NCI-H2171 treated with DMSO at 0.1 percent for 48 hours (cell line): Measurements from ENCODE around the gene MED8.

ENCODE experiments used
- DNase-seq: peaks from one replicate; lab custom pipeline; 2025; lab: John Stamatoyannopoulos, UW

MED8 gene, protein sequence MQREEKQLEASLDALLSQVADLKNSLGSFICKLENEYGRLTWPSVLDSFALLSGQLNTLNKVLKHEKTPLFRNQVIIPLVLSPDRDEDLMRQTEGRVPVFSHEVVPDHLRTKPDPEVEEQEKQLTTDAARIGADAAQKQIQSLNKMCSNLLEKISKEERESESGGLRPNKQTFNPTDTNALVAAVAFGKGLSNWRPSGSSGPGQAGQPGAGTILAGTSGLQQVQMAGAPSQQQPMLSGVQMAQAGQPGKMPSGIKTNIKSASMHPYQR

DNA sequence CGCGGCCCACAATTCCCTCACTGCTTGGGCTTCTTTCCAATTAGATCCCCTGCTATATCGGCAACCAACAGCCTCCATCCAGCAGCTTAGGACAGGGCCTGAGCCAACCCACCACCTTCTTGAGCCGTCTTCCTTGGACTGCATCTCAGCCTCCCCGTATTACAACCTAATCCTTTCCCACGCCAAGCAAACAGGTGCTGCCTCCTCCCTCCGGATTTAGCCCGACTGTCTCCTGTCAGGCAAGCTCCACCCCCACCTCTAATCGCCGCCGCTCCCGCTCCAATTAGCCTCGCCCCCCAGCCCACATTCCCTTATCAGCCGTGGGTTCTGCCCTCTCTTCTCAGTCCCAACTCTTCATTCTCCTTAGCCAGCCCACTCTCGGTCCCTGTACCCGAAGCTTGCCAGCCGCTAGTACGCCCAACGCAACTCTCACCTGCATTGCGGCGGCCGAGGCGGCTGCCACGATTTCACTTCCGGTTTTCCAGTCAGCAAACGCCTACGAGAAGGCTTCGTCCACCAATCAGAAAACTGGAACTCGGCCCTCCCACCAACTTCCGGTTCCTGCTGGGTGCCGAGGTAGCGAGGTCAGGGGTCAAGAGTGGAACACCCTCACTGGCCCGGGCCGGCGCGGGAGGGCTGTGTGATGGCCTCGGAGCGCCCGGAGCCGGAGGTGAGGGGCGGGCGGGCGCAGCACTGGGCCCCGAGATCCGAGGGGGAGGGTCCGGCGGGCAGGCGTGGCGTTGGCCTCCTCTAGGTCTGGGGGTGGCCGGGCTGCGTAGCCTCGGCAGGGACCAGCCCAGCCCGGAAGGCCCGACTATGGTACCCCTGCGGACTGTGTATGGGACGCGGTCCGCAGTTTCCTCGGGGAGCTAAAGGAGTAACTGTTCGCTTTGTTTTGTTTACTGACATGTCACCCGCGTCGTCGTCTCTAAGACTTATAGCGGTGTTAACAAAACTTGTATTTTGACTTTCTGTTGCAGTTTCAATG lies at the start of gene MED8, which contains the start of gene SZT2:
TSS of gene MED8 (minus strand) at position 475 of the 988 bp plus-strand sequence. CDS start at position 439, 36 bp downstream.
TSS of gene SZT2 (plus strand) at position 574 of the 988 bp plus-strand sequence. CDS start at position 644, 70 bp downstream.
- peak; percentile 91 for DNase-seq

DNA sequence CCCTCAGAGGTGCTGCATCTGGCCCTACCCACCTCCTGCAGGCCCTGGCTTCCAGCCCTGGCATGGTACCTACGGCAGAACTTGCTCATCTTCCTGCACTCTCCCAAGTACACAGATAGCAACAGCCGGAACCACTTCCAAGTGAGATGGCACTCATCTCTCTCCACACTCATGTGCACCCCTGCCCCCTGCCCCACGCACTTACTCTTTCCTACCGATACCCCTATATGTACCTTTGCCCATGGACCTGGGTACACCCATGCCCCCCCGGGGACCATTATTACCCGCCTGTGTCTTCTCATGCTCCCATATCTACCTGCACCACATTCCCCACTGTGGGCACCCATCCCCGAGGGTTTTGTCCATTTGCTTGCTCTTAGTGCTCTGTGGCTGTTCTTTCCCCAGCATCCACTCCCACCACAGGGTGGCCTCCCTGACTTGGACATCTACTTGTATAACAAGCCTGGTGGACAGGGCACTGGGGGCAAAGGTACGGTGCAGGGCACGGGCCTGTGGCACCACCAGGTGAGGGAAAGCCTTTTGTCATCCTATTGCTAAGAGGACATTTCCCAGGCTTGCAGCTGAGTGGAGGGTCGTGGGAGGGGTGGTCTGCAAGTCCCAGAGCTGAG lies 49.5 kb upstream of the MED8 start:
- no peak for DNase-seq

DNA sequence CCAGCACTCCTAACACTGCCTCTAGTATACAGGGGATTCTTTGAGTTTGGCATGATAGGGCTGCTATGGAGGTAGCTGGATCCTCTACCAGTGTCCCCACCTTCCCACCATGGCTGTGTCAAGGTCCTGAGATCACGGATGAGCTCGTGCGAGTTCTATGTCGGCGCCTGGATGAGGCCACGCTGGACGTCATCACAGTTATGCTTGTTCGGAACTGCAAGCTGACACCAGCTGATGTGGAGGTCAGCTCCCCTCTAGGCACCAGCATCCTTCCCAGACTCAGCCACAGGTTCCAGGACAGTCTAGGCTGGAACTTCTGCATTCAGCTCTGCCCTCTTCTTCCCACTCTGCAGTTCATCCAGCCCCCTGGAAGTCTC lies 49.0 kb upstream of the MED8 start:
- no peak for DNase-seq

DNA sequence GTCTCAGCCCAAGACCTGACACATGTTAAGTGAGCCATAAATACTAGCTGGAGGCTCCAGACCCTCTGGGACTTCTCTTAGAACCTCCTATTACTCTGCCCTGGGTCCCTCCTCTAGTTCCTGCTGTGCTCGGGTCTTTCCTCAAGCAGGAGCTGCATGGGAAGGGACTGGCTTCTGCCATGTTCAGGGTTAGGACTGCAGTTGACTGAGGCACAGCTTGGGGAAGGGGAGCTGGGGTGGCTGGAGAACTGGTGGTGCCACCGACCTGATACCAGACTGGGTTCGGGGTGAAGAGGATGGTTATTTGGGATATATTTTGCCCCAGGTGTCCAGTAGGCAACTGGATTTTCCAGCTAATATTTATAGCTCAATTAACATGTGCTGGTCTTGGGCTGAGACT lies 48.4 kb upstream of the MED8 start:
- no peak for DNase-seq

DNA sequence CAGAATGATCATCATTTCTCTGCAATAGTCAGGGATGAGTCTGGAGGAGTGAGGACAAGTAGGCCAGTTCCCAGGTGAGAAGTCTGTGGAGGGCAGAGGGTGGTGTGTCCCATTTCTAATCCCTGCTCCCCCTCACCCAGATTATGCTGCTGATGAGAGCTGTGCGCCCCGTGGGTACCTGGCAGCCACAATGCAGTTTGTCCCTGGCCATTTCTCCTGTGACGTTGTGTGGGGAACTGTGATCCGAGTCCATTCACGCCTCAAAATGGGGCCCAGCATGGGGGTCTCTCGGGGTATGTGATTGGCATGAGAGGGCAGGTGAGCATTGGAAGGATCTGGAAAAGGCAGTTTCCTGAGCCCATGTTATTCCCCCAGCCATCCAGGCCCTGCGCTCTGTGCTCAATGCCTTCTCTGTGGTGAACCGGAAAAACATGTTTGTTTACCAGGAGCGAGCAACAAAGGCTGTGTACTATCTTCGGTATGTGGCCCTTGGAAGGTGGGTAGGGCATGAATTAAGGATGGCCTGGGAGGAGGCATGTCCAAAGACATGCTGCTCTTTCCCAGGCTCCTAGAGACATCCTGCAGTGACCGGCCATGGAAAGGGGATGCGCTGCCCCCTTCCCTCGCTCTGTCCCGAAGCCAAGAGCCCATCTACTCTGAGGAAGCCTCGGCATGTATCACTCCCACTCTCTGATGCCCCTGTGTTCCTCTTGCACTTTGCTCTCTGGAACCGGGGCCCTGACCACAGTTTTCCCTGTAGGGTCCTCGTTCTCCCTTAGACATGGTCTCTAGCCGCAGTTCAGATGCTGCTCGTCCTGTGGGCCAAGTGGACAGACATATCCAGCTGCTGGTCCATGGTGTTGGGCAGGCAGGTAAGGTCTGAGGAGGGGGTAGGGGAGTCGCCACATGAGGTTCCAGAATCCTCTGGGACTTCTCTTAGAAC lies 47.7 kb upstream of the MED8 start:
- no peak for DNase-seq

DNA sequence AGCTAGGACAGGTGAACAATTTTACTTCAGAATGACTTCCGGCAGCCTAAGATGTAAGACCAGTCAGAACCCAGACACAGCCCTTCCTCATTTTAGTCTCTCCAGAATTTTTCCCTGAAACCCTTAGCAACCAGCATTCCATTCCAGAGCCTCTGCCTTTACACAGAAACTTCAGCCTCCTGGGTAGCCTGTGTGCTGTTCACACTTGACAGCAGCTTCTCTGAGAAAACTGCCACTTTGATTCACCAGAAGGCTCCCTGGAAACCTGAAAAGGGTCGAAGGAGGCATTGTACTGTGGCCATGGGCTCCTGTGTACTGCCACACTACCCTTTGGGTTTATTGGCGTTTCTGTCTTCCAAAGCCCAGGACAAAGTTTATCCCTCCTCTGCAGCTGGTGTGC lies 46.8 kb upstream of the MED8 start:
- no peak for DNase-seq

DNA sequence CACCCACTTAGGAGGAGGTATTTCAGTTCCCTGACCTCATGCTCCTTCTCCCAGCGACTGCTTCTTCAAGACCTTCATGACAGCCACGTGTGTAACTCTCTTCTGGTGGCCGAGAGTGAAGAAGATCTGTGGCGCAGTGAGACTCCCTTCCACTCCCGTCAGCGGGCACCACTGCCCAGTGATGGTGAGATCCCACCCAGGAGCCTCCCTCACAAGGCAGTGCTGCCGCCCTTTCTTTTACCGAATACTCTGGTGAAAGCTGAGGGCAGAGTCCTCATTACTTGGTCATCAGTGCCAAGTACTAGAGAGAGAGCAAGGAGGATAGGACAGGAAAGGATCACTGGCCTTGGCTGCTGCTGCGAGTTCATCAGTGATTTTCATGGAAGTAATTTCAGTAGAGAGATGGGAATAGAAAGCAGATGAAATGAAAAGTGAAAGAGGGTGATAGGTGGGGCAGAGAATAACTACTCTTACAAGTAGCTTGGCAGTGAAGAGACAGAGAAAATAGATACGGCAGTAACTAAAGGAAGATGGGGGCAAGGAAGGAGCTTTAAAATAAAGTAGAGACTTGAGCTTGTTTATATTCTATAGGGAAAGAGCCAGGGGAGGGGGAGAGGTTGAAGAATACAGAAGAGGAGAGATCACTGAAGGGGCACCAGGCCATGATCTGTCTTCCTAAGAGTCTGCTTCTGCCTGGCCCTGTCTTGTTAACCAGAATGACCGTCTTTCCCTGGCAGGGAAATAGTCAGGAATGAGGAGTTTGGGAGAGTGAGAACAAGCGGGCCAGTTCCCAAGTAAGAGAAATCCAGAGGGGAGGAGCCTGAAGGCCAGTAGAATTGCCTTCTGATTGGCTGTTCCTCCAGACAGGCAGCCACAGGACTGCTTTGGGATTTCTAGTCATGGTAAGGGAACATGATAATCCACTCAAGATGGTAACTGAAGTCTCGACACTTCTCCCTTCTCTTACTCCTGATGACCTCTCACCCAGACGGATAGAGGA lies 45.8 kb upstream of the MED8 start:
- DNase-seq: no peak

DNA sequence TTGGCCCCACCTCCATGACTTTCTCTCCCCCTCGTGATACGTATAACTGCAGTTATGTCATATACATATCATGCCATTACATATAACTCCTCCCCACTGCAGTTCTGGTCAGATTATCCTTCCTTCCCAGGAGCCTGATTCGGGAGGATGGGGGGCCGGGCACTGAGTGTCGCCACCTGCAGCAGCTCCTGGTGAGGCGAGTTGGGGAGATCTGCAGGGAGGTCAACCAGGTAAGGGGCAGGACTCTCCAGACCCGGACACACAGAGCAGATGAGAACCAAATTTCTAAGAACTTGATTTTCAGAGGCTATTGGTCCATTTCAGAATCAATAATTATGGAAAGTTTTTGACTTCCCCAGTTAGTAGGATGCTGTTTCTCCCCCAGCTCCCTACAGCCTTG lies 44.7 kb upstream of the MED8 start:
- no peak for DNase-seq

DNA sequence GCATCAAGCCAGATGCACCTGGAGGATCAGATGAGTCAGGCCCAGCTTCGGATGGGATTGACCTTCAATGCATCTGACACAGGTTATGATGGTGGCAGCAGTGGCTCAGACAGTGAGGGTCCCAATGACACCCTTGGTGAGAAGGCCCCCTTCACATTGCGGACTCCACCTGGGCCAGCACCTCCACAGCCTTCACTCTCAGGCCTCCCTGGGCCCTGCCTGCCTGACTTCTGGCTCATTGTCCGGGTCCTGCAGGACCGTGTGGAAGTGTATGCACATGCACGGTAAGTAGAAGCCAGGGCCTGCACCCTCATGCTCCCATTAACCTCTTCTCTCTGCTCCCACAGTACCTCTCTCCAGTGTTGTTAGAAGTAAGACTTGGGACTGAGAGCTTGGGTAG lies 43.3 kb upstream of the MED8 start:
- DNase-seq: no peak

DNA sequence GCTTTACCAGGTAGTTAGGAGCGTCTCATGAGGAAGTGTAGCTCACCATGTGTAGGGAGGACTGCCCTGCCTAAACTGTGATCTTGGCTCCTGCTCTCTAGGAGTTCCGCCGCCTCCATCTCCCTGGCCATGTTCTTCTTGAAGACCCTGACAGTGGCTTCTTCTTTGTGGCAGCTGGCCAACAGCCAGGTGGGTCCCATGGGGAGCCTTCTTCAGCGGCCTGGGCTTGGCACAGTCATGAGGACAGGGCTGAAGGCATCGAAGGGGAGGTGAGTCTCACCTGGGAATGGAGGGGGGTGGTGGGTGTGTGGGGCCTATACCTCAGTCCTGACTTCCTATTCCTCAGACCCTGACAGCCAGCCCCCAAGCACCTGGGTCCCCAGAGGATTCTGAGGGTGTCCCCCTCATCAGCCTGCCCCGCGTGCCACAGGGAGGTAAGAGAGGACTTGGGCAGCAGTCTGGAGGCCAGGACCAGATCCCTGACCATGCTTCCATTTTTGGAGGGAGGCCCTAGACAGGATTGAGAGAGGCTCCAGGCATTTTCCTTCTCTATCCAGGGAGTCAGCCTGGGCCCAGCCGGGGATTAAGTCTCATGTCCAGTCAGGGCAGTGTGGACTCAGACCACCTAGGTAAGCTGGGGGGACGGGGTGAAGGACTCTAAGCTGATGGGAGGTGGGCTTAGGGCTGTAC lies 42.7 kb upstream of the MED8 start:
- DNase-seq: no peak

DNA sequence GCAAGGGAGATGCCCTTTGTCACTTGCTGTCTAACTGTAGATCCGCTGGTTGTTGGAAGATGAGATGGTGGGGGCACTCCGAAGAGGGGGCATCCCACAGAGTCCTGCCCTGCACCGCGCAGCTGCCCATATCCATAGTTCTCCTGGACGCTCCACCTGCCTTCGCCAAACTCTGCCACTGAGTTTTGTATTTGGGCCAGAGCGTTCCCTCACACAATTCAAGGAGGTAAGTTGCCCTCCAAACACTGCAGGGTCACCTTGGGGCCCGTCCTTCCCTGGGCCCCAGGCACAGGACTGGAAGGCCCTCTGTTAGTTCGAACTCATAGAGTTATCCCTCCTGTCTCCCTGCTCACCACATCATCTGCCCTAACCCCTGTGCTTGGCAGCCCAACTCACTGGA lies 42.1 kb upstream of the MED8 start:
- no peak for DNase-seq

DNA sequence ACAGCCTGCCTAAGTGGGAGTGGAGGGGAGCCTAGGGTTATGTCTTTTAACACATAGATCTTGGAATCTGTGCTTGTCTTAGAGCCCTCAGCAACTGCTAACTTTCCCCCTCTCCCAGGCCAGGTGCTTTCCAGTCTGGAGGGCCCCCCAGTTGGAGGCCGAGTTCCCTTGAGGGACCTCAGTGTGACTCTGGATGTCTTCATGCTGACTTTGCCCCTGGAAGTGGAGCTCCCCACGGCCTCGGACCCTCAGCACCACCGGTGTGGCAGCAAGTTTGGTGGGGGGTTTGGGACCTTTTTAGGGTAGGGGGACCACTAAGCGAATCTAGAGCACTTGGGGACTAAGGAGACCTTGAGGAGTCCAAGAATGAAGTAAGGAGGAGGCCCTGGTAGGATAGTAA lies 41.2 kb upstream of the MED8 start:
- no peak for DNase-seq

DNA sequence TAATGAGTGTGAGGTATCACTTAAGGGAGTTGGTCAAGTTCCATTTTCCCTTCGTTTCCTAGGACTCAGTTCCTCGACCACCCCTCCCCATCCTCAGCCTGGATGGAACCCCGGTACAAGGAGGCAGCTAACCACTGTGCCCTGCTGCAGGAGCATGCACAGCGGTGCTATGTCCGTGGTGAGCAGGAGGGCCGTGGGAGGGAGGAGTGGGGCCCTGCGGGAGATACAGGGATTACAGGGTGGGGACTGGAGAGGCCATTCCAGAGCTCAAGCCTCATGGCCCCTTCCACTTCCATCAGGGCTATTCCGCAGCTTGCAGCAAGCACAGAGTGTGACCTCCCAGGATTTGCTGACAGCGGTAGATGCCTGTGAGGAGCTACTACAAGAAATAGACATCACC lies 38.3 kb upstream of the MED8 start:
- DNase-seq: no peak

DNA sequence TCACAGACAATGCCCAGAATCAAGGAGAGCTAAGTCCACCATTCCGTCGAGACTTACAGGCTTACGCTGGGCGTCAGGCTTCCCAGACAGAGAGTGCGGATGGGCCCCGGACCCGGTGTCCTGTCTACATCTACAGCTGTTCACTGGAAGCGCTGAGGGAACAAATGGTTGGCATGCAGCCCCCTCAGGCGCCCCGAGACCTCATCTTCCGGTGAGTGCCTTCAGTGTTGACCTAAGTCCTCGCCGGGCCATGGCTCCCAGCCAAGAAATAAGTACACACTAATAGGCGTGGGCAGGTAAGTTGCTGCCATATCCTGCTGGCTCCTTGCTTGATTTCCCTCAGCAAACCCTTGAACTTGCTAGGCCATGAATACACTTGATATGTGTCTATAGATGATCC lies 37.9 kb upstream of the MED8 start:
- DNase-seq: no peak

DNA sequence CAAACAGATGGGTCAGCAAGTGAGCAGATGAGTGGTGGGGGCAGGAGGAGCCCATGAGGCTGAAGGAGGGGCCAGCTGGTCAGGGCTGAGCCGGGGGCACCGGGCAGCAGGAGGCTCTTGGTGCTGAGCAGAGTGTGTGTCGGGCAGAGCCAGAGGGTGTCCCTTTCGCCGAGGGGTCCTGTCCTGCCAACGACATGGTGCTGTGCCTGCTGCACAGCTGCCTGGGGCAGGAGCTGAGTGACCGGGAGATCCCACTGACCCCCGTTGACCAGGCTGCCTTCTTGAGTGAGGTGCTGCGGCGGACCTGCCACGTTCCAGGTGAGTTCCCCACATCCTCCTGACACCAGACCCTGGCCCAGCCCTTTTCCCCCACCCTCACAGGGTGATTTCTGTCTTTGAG lies 36.6 kb upstream of the MED8 start:
- no peak for DNase-seq

DNA sequence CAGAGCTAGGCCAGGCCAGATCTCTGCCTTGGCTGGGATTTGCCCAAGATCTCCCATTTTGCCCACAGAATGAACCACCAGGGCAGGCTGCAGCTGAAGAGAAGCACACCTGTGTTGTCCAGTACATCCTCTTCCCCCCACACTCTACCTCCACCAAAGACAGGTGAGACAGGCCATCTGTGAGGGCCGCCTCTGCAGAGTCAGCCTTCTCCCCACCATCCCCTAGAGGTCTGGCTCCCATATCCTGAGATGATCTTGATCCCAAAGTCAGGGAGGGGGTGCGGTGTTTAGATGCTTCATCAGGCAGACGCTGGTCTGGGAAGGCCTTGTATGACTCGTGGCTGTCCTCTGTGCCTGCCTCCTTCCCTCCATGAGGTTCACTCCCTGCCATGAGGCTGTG lies 35.4 kb upstream of the MED8 start:
- DNase-seq: no peak

DNA sequence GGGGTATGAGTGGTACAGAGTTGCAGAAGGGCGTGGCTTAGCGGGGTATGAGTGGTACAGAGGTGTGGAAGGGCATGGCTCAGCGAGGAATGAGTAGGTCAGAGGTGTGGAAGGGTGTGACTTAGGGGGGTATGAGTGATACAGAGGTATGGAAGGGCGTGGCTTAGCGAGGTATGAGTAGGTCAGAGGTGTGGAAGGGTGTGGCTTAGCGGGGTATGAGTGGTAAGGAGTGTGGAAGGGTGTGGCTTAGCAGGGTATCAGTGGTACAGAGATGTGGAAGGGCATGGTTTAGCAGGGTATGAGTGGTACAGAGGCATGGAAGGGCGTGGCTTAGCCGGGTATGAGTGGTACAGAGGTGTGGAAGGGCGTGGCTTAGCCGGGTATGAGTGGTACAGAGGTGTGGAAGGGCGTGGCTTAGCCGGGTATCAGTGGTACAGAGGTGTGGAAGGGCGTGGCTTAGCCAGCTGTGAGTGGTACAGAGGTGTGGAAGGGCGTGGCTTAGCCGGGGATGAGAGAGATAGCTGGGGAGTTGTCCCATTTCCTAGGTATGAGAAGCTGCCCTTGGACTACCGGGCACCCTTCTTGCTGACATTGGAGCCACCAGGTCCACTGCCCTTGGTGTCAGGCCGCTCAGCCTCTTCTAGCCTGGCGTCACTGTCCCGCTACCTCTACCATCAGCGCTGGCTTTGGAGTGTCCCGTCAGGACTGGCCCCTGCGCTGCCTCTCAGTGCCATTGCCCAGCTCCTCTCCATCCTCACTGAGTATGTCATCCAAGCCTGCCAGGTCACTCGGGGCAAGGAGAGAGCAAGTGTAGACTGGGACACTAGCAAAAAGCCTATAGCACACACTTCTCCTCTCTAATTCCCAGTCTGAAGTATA lies 34.3 kb upstream of the MED8 start:
- no peak for DNase-seq

DNA sequence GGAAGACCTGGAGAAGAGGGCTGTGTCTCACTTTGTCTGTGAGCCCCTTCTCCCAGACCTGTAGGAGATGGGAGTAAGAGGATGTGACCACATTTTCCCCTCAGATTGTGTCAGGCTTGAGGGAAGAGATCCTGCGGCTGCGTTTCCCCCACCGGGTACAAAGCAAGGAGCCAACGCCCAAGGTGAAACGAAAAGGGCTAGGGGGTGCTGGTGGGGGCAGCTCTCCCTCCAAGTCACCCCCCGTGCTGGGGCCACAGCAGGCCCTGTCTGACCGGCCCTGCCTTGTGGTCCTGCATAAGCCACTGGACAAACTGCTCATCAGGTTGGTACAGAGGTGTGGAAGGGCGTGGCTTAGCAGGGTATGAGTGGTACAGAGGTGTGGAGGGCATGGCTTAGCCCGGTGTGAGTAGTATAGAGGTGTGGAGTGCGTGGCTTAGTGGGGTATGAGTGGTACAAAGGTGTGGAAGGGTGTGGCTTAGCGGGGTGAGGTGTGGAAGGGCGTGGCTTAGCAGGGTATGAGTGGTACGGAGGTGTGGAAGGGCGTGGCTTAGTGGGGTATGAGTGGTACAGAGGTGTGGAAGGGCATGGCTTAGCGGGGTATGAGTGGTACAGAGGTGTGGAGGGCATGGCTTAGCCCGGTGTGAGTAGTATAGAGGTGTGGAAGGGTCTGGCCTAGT lies 33.5 kb upstream of the MED8 start:
- no peak for DNase-seq
